DOHH2 (cell line): ENCODE data around the gene ZNF862.
A peak's percentile ranks its signal among the peaks of the same experiment; 100 is the strongest.

Source experiments
- H3F3A ChIP-seq: fragments of 200-600 bp; sonication (generic), shearing (Covaris generic); 2 replicates; pipeline ENCODE4 v1.6.0; 2016; ENCODE audit warnings: antibody characterized with exemption, mild to moderate bottlenecking; ENCODE audit not compliant: control insufficient read depth, insufficient read depth
- H3K27ac ChIP-seq: fragments of 200-600 bp; sonication (generic); 2 replicates; pipeline ENCODE4 v1.5.1; 2014; ENCODE audit warnings: low read depth, mild to moderate bottlenecking, low read length, moderate library complexity
- H3K27me3 ChIP-seq: fragments of 200-600 bp; sonication (generic); 2 replicates; pipeline ENCODE4 v1.6.1; 2014; ENCODE audit warnings: mild to moderate bottlenecking, low read length, mixed read lengths; ENCODE audit not compliant: control insufficient read depth
- H3K36me3 ChIP-seq: fragments of 200-600 bp; sonication (generic); 2 replicates; pipeline ENCODE4 v1.6.1; 2014; ENCODE audit warnings: mild to moderate bottlenecking, low read length, moderate library complexity, mixed read lengths; ENCODE audit not compliant: control insufficient read depth
- H3K4me1 ChIP-seq: fragments of 200-600 bp; sonication (generic); 2 replicates; pipeline ENCODE4 v1.6.1; 2014; ENCODE audit warnings: mild to moderate bottlenecking, low read length, mixed read lengths; ENCODE audit not compliant: control insufficient read depth
- H3K4me2 ChIP-seq: fragments of 200-600 bp; sonication (generic); 2 replicates; pipeline ENCODE4 v1.6.0; 2014; ENCODE audit warnings: mild to moderate bottlenecking, low read length, moderate library complexity
- H3K4me3 ChIP-seq: fragments of 200-600 bp; sonication (generic); 2 replicates; pipeline ENCODE4 v1.5.1; 2014; ENCODE audit warnings: mild to moderate bottlenecking, low read length, mixed read lengths
- H3K79me2 ChIP-seq: fragments of 200-600 bp; sonication (generic); 2 replicates; pipeline ENCODE4 v1.6.1; 2014; ENCODE audit warnings: mild to moderate bottlenecking, low read length, mixed read lengths; ENCODE audit not compliant: control insufficient read depth
- H3K9me2 ChIP-seq: fragments of 200-600 bp; sonication (generic); replicated peaks from 2 replicates; pipeline ENCODE4 v1.6.1; 2014; ENCODE audit warnings: mild to moderate bottlenecking, low read length, mixed read lengths; ENCODE audit not compliant: control insufficient read depth
- H3K9me3 ChIP-seq: fragments of 200-600 bp; sonication (generic); 2 replicates; pipeline ENCODE4 v1.6.1; 2014; ENCODE audit warnings: antibody characterized with exemption, low read length, mixed read lengths; ENCODE audit not compliant: control insufficient read depth, insufficient read depth
- H4K20me1 ChIP-seq: fragments of 200-600 bp; sonication (generic); 2 replicates; pipeline ENCODE4 v1.6.0; 2014; ENCODE audit warnings: low read depth, mild to moderate bottlenecking, antibody characterized with exemption, low read length, moderate library complexity; ENCODE audit not compliant: control insufficient read depth, insufficient read depth
- EZH2phosphoT487 ChIP-seq: fragments of 200-600 bp; sonication (generic); IDR thresholded peaks from 2 replicates; pipeline ENCODE4 v1.6.1; 2017; ENCODE audit warnings: borderline replicate concordance, mild to moderate bottlenecking, antibody characterized with exemption, low read length, moderate library complexity, mixed read lengths
- TF ChIP-seq, protein P1 (sequence below): fragments of 200-600 bp; sonication (generic); IDR thresholded peaks from one replicate; pipeline ENCODE4 v1.5.1; 2014; ENCODE audit warnings: antibody characterized with exemption, mild to moderate bottlenecking, low read depth, low read length; ENCODE audit not compliant: poor library complexity, severe bottlenecking

The ZNF862 gene

DNA sequence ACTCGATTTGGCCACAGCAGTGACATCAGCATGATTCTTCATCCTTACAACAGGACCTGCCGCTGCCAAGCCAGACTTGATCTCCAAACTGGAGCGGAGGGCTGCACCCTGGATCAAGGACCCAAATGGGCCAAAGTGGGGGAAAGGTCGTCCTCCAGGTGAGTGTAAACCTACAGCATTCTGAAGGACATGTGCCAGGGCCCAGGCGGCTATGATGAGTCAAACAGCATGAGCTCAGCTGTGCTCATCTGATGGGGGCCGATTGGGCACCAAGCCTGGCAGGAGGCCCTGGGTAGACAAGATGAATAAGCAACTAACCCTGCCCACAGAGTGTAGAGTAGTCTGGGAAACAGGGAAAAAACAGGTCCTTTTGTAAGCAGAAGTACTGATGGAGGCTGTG, 21.2 kb downstream of the ZNF862 start:
- H3K9me3 ChIP-seq, result no peaks in the 10 kb centered on the region
- no peaks in the 10 kb centered on the region for H3K36me3 ChIP-seq
- no peaks in the 10 kb centered on the region for H3K27me3 ChIP-seq
- H3K4me1 ChIP-seq, result no peaks in the 10 kb centered on the region
- no peak overlapping the region for H3K4me2 ChIP-seq
- no peaks in the 10 kb centered on the region for H3F3A ChIP-seq
- no peaks in the 10 kb centered on the region for H4K20me1 ChIP-seq
- no peak overlapping the region for H3K27ac ChIP-seq
- TF ChIP-seq, protein P1, sequence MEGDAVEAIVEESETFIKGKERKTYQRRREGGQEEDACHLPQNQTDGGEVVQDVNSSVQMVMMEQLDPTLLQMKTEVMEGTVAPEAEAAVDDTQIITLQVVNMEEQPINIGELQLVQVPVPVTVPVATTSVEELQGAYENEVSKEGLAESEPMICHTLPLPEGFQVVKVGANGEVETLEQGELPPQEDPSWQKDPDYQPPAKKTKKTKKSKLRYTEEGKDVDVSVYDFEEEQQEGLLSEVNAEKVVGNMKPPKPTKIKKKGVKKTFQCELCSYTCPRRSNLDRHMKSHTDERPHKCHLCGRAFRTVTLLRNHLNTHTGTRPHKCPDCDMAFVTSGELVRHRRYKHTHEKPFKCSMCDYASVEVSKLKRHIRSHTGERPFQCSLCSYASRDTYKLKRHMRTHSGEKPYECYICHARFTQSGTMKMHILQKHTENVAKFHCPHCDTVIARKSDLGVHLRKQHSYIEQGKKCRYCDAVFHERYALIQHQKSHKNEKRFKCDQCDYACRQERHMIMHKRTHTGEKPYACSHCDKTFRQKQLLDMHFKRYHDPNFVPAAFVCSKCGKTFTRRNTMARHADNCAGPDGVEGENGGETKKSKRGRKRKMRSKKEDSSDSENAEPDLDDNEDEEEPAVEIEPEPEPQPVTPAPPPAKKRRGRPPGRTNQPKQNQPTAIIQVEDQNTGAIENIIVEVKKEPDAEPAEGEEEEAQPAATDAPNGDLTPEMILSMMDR, result no peak
- no peak for TF ChIP-seq EZH2phosphoT487
- H3K4me3 ChIP-seq, result no peak overlapping the region
- no peaks in the 10 kb centered on the region for H3K9me2 ChIP-seq
- no peaks in the 10 kb centered on the region for H3K79me2 ChIP-seq

DNA sequence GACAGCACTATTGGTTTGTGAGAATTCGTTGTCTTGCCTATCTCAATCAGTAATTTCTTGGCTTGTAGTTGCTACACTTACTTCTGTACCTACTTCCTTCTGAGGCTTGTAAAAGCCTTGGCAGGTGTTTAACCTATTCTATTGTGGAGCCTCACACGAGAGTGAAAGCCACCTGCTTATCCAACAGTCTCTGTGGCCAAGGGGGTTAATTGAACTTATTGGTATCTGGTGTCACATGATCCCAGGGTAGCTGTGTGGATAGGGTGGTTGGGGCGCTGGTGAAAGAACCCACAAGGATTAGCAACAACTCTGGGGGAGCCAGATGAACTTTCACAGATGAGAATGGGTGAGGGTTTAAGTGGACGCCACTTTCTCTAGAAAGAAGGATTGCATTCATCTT, 21.7 kb downstream of the ZNF862 start:
- Histone ChIP-seq H3K4me2 (no peak overlapping the region), H3F3A (no peaks in the 10 kb centered on the region), H3K36me3 (no peaks in the 10 kb centered on the region), H3K4me3 (no peak overlapping the region), H4K20me1 (no peaks in the 10 kb centered on the region), H3K9me3 (no peaks in the 10 kb centered on the region), H3K79me2 (no peaks in the 10 kb centered on the region), H3K4me1 (no peaks in the 10 kb centered on the region), H3K9me2 (no peaks in the 10 kb centered on the region), H3K27me3 (no peaks in the 10 kb centered on the region), H3K27ac (no peak overlapping the region)
- TF ChIP-seq, protein P1, result no peak
- no peak for TF ChIP-seq EZH2phosphoT487

DNA sequence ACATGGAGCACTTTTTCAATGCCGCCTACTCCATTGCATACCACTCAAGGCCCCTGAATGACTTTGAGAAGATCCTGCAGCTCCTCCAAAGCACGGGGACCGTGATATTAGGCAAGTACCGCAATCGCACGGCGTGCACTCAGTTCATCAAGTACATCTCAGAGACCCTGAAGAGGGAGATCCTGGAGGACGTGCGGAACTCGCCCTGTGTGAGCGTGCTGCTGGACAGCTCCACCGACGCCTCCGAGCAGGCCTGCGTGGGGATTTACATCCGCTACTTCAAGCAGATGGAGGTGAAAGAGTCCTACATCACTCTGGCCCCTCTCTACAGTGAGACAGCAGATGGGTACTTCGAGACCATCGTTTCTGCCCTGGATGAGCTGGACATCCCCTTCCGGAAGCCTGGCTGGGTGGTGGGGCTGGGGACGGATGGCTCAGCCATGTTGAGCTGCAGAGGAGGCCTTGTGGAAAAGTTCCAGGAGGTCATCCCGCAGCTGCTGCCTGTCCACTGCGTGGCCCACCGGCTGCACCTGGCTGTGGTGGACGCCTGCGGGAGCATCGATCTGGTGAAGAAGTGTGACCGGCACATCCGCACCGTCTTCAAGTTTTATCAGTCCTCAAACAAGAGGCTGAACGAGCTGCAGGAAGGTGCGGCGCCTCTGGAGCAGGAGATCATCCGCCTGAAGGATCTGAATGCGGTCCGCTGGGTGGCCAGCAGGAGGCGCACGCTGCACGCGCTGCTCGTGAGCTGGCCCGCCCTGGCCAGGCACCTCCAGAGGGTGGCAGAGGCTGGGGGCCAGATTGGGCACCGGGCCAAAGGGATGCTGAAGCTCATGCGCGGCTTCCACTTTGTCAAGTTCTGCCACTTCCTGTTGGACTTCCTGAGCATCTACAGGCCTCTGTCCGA, 22.9 kb downstream of the ZNF862 start:
- H3K27ac ChIP-seq, result no peak overlapping the region
- TF ChIP-seq, protein P1, result peak; percentile 51
- no peak for TF ChIP-seq EZH2phosphoT487
- H3K27me3 ChIP-seq, result no peaks in the 10 kb centered on the region
- H3K9me3 ChIP-seq, result no peaks in the 10 kb centered on the region
- no peaks in the 10 kb centered on the region for H3K36me3 ChIP-seq
- no peaks in the 10 kb centered on the region for H4K20me1 ChIP-seq
- H3F3A ChIP-seq, result no peaks in the 10 kb centered on the region
- no peaks in the 10 kb centered on the region for H3K79me2 ChIP-seq
- no peak overlapping the region for H3K4me2 ChIP-seq
- no peaks in the 10 kb centered on the region for H3K9me2 ChIP-seq
- H3K4me3 ChIP-seq, result no peak overlapping the region
- no peaks in the 10 kb centered on the region for H3K4me1 ChIP-seq
